MM.1S (cell line): ENCODE data around the gene SLC45A2.

ENCODE experiments used
- EZH2 ChIP-seq: fragments of 300-600 bp; sonication (generic); optimal IDR thresholded peaks from 2 replicates; pipeline ENCODE3; 2017; ENCODE audit warnings: low read depth, mild to moderate bottlenecking, antibody characterized with exemption, low read length, mixed read lengths
- EZH2phosphoT487 ChIP-seq: fragments of 300-600 bp; sonication (generic); IDR thresholded peaks from 2 replicates; pipeline ENCODE4 v1.6.1; 2018; ENCODE audit warnings: antibody characterized with exemption, low read length
- TF ChIP-seq, protein P1 (sequence below): fragments of 300-600 bp; sonication (generic); IDR thresholded peaks from 2 replicates; pipeline ENCODE4 v1.5.1; 2016; ENCODE audit warnings: antibody characterized with exemption, low read length, mixed read lengths

DNA sequence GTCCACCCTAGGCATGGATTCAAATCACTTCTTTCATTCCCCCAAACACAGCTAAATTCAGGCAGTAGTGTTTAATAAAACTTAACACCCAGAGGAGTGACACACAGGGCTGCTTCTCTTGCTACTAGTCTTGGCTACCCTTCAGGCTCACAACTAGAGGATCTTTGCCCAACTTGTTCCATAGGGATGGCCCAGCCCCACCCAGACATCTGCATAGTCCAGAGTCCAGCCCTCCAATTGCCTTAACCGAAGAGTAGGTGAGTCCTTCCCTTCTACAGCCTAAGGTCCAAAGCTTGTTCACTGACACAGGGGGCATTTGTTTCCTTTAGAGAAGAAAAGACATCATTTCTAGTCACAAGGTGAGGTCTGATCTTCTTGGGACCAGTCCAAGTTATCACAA, 63.5 kb downstream of the SLC45A2 start:
- TF ChIP-seq, protein P1, sequence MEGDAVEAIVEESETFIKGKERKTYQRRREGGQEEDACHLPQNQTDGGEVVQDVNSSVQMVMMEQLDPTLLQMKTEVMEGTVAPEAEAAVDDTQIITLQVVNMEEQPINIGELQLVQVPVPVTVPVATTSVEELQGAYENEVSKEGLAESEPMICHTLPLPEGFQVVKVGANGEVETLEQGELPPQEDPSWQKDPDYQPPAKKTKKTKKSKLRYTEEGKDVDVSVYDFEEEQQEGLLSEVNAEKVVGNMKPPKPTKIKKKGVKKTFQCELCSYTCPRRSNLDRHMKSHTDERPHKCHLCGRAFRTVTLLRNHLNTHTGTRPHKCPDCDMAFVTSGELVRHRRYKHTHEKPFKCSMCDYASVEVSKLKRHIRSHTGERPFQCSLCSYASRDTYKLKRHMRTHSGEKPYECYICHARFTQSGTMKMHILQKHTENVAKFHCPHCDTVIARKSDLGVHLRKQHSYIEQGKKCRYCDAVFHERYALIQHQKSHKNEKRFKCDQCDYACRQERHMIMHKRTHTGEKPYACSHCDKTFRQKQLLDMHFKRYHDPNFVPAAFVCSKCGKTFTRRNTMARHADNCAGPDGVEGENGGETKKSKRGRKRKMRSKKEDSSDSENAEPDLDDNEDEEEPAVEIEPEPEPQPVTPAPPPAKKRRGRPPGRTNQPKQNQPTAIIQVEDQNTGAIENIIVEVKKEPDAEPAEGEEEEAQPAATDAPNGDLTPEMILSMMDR: no peak
- TF ChIP-seq EZH2phosphoT487 (no peak), EZH2 (no peak)
